Neuronal stem cell (in vitro differentiated cells): Measurements from ENCODE around the gene SPEF2.

Source experiments
- DNase-seq: peaks from one replicate; pipeline ENCODE4 v3.0.0-alpha.2; 2013; ENCODE audit warnings: low spot score
- H2AFZ ChIP-seq: one replicate; pipeline ENCODE4 v1.6.1; 2013; ENCODE audit warnings: mild to moderate bottlenecking, low read length, inconsistent platforms
- H2AK5ac ChIP-seq: 2 replicates; pipeline ENCODE4 v1.6.1; 2013; ENCODE audit warnings: low read depth, mild to moderate bottlenecking, inconsistent platforms, low read length, moderate library complexity, mixed read lengths
- H2BK120ac ChIP-seq: 2 replicates; pipeline ENCODE4 v1.6.1; 2013; ENCODE audit warnings: low read depth, mild to moderate bottlenecking, inconsistent platforms, low read length, moderate library complexity, mixed read lengths
- H2BK12ac ChIP-seq: one replicate; pipeline ENCODE4 v1.6.1; 2013; ENCODE audit warnings: low read length, inconsistent platforms
- H2BK15ac ChIP-seq: 2 replicates; pipeline ENCODE4 v1.6.1; 2013; ENCODE audit warnings: mild to moderate bottlenecking, low read length, inconsistent platforms, mixed read lengths
- H2BK5ac ChIP-seq: one replicate; pipeline ENCODE4 v1.6.1; 2013; ENCODE audit warnings: inconsistent platforms, mild to moderate bottlenecking, low read length, moderate library complexity
- H3K14ac ChIP-seq: one replicate; pipeline ENCODE4 v1.6.1; 2013; ENCODE audit warnings: low read length, inconsistent platforms
- H3K18ac ChIP-seq: 2 replicates; pipeline ENCODE4 v1.6.1; 2013; ENCODE audit warnings: low read length, inconsistent platforms
- H3K23ac ChIP-seq: 2 replicates; pipeline ENCODE4 v1.6.1; 2013; ENCODE audit warnings: low read depth, mild to moderate bottlenecking, mixed read lengths, low read length, inconsistent platforms; ENCODE audit not compliant: poor library complexity
- H3K27ac ChIP-seq: replicated peaks from 3 replicates; pipeline ENCODE4 v1.5.1; 2013; ENCODE audit warnings: low read length, inconsistent platforms
- H3K27me3 ChIP-seq, 3 experiments: 2 replicates each; pipeline ENCODE4 v1.6.1; 2013; ENCODE audit warnings: low read length in 3 of 3, mild to moderate bottlenecking in 2 of 3, inconsistent platforms in 1 of 3, low read depth in 1 of 3, mixed read lengths in 1 of 3, moderate library complexity in 1 of 3; ENCODE audit not compliant: control insufficient read depth in 3 of 3, insufficient read depth in 3 of 3
- H3K36me3 ChIP-seq, 2 donors: replicated peaks in 1 of 2; 2 replicates each; pipeline ENCODE4 v1.6.1; 2013; ENCODE audit warnings: low read length in 2 of 2; ENCODE audit not compliant: control insufficient read depth in 2 of 2, insufficient read depth in 2 of 2
- H3K4ac ChIP-seq: 2 replicates; pipeline ENCODE4 v1.6.1; 2013; ENCODE audit warnings: inconsistent platforms, mild to moderate bottlenecking, low read length, moderate library complexity
- H3K4me1 ChIP-seq, 2 donors: 1 replicate in 1 of 2; 2 replicates in 1 of 2; pipeline ENCODE4 v1.6.1; 2013; ENCODE audit warnings: low read length in 2 of 2, low read depth in 1 of 2; ENCODE audit not compliant: control insufficient read depth in 2 of 2, insufficient read depth in 1 of 2
- H3K4me2 ChIP-seq: one replicate; pipeline ENCODE4 v1.6.1; 2013; ENCODE audit warnings: mild to moderate bottlenecking, low read length, inconsistent platforms; ENCODE audit not compliant: insufficient read depth, poor library complexity, severe bottlenecking
- H3K4me3 ChIP-seq, 2 donors: 2 replicates each; pipeline ENCODE4 v1.5.1; 2013; ENCODE audit warnings: low read length in 2 of 2, mild to moderate bottlenecking in 2 of 2, inconsistent platforms in 1 of 2, moderate library complexity in 1 of 2
- H3K79me1 ChIP-seq: one replicate; pipeline ENCODE4 v1.6.1; 2013; ENCODE audit warnings: low read depth, mild to moderate bottlenecking, inconsistent platforms, low read length, moderate library complexity
- H3K9ac ChIP-seq: one replicate; pipeline ENCODE4 v1.6.1; 2013; ENCODE audit warnings: mild to moderate bottlenecking, low read depth, low read length, inconsistent platforms; ENCODE audit not compliant: poor library complexity
- H3K9me3 ChIP-seq, 2 donors: replicated peaks in 1 of 2; 2 replicates each; pipeline versions ENCODE3 to v1.6.1; 2013; ENCODE audit warnings: low read length in 2 of 2, mild to moderate bottlenecking in 2 of 2, inconsistent platforms in 1 of 2, low read depth in 1 of 2, mixed read lengths in 1 of 2, moderate library complexity in 1 of 2; ENCODE audit not compliant: control insufficient read depth in 2 of 2, insufficient read depth in 1 of 2
- H4K8ac ChIP-seq: one replicate; pipeline ENCODE4 v1.6.1; 2013; ENCODE audit warnings: low read depth, mild to moderate bottlenecking, inconsistent platforms, low read length, moderate library complexity
- H4K91ac ChIP-seq: one replicate; pipeline ENCODE4 v1.6.1; 2013; ENCODE audit warnings: low read length, low read depth, mild to moderate bottlenecking, inconsistent platforms; ENCODE audit not compliant: poor library complexity
- WGBS, 2 donors: extraction: QIAGEN DNeasy Blood & Tissue Kit; methylation state at CpG; one replicate each; pipeline ENCODE4 v1.1.7; 2013; ENCODE audit warnings: missing lambda C conversion rate in 2 of 2, mixed read lengths in 1 of 2; ENCODE audit not compliant: insufficient read length in 2 of 2, insufficient replicate concordance in 1 of 2; ENCODE audit errors: extremely low coverage in 2 of 2; 5-methylcytosine and 5-hydroxymethylcytosine counted together

SPEF2 gene

DNA sequence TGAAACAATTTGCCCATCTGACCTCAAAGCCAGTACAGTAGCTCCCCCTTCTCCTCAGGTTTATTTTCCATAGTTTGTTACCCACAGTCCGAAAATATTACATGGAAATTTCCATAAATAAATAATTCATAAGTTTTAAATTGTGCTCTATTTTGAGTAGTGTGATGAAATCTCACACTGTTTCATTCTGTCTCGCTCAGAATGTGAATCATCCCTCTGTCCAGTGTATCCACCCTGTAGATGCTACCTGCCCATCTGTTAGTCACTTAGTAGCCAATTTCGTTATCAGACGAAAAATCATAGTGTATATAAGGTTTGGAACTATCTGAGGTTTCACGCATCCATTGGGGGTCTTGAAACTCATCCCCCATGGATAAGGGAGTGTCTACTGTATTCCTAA, 138.3 kb downstream of the SPEF2 start:
- no peak overlapping the region for H3K4me2 ChIP-seq
- H2AK5ac ChIP-seq: no peak overlapping the region
- peaks cover 0 to 4% (median 0%) of the 10 kb centered on the region in 3 experiments for H3K27me3 ChIP-seq
- H3K18ac ChIP-seq: no peak overlapping the region
- WGBS, 2 donors: no CpG with 5 or more reads among the region's 5 CpGs
- no peaks in the 10 kb centered on the region for H3K9me3 ChIP-seq
- H2BK12ac ChIP-seq: no peak overlapping the region
- H2BK5ac ChIP-seq: no peak overlapping the region
- H3K4ac ChIP-seq: no peak overlapping the region
- H4K91ac ChIP-seq: no peak overlapping the region
- no peak overlapping the region for H3K23ac ChIP-seq
- no peaks in the 10 kb centered on the region for H3K36me3 ChIP-seq
- H3K27ac ChIP-seq: no peak overlapping the region
- peaks cover 2 to 8% of the 10 kb centered on the region in 2 donors for H3K4me1 ChIP-seq
- no peak overlapping the region for H3K14ac ChIP-seq
- H4K8ac ChIP-seq: no peak overlapping the region
- no peak overlapping the region for H2BK15ac ChIP-seq
- H2BK120ac ChIP-seq: no peak overlapping the region
- DNase-seq: no peak
- H2AFZ ChIP-seq: no peak overlapping the region
- no peaks in the 10 kb centered on the region for H3K79me1 ChIP-seq
- no peak overlapping the region for H3K4me3 ChIP-seq
- no peak overlapping the region for H3K9ac ChIP-seq

DNA sequence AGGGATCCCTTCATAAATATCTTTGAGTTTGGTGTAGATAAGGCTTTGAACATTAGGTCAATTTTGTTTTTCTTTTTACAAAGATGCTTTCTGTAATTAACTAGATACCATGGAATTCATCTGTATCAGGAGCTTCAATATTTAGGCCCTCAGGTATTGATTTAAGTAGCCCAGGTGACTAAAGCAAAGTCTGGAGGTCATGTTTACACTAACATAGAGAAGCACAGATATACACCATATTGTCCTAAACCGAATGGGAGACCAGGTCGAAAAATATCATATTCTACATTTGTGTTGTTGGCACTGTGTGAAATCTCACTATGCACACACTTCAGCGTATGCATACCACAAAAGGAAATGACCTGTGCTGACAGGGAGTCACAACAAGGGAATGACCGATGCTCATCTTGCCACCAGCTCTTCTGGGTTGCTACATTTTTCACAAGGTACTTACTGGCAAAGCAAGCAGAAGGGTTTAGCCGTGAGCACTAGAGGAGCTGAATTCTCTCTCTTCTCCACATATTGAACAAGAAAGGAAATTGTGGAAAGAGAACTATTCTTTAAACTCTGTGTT, 140.6 kb downstream of the SPEF2 start:
- H3K4me1 ChIP-seq: peaks cover 2 to 8% of the 10 kb centered on the region in 2 donors
- no peak overlapping the region for H3K18ac ChIP-seq
- H3K27ac ChIP-seq: no peak overlapping the region
- no peak overlapping the region for H2BK5ac ChIP-seq
- H3K4ac ChIP-seq: no peak overlapping the region
- H2AFZ ChIP-seq: no peak overlapping the region
- H3K4me3 ChIP-seq: no peak overlapping the region
- no peak overlapping the region for H2BK15ac ChIP-seq
- H3K36me3 ChIP-seq: no peaks in the 10 kb centered on the region
- no peak overlapping the region for H3K4me2 ChIP-seq
- no peak overlapping the region for H2BK120ac ChIP-seq
- no peak for DNase-seq
- no peak overlapping the region for H2BK12ac ChIP-seq
- no peak overlapping the region for H3K9ac ChIP-seq
- H3K9me3 ChIP-seq: no peaks in the 10 kb centered on the region
- peaks cover 0 to 4% (median 0%) of the 10 kb centered on the region in 3 experiments for H3K27me3 ChIP-seq
- no peak overlapping the region for H2AK5ac ChIP-seq
- no peaks in the 10 kb centered on the region for H3K79me1 ChIP-seq
- no CpG with 5 or more reads among the region's 5 CpGs for WGBS, 2 donors
- H3K14ac ChIP-seq: no peak overlapping the region
- H3K23ac ChIP-seq: no peak overlapping the region
- H4K8ac ChIP-seq: no peak overlapping the region
- H4K91ac ChIP-seq: no peak overlapping the region

DNA sequence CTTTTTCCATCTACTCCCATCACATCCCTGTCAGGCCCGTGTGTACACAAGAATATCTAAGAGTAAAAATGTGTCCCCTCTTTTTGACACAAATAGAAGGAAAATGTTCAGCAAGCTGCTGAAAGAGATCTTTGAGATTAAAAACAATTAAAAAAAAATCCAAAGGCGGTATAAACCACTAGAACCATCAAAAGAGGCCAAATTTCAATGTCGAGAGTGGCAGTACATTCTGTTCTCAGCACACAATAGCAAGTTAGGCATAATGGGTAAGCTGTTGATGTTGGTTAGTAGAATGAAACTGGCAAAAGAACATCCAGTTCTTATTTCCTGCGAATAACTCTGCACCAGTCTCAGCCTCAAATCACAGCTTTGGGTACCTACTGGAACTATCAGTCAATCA, 143.9 kb downstream of the SPEF2 start:
- no peak overlapping the region for H2BK5ac ChIP-seq
- no peak overlapping the region for H4K91ac ChIP-seq
- no peak overlapping the region for H3K9ac ChIP-seq
- H4K8ac ChIP-seq: no peak overlapping the region
- no peaks in the 10 kb centered on the region for H3K36me3 ChIP-seq
- H3K14ac ChIP-seq: no peak overlapping the region
- H2AFZ ChIP-seq: no peak overlapping the region
- H3K79me1 ChIP-seq: no peaks in the 10 kb centered on the region
- no peak overlapping the region for H2BK120ac ChIP-seq
- no peak overlapping the region for H3K18ac ChIP-seq
- H2AK5ac ChIP-seq: no peak overlapping the region
- DNase-seq: no peak
- no CpG with 5 or more reads among the region's 4 CpGs for WGBS, 2 donors
- H2BK15ac ChIP-seq: no peak overlapping the region
- H3K9me3 ChIP-seq: no peaks in the 10 kb centered on the region
- H3K4me1 ChIP-seq: no peaks in the 10 kb centered on the region
- H3K4ac ChIP-seq: no peak overlapping the region
- H3K27ac ChIP-seq: no peak overlapping the region
- H2BK12ac ChIP-seq: no peak overlapping the region
- H3K4me2 ChIP-seq: no peak overlapping the region
- H3K27me3 ChIP-seq: peaks cover 0 to 4% (median 0%) of the 10 kb centered on the region in 3 experiments
- H3K4me3 ChIP-seq: no peak overlapping the region
- H3K23ac ChIP-seq: no peak overlapping the region

DNA sequence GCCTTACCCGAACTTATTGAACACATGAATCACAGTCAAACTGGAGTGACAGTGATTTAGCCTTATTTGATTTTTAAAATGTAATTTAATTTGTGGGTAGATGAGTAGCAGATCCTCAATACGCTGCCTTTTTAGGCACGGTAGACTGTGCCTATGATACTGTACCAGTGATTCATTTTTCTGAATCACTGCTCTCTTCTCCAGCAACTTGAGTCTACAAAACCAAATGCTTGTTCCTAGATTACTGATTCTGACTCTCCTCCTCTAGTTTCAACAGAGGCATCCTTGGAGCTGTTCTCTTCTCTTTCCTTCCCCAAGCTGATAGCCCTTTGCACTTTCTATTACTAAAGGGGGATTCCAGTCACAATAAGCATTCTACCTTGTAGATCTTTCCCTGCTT, 144.7 kb downstream of the SPEF2 start:
- Histone ChIP-seq H3K4me1 (no peaks in the 10 kb centered on the region), H3K4me2 (no peak overlapping the region), H3K4ac (no peak overlapping the region), H2AFZ (no peak overlapping the region), H3K9me3 (no peaks in the 10 kb centered on the region), H3K79me1 (no peaks in the 10 kb centered on the region), H3K36me3 (no peaks in the 10 kb centered on the region), H2BK5ac (no peak overlapping the region), H3K27me3 (peaks cover 0 to 4% (median 0%) of the 10 kb centered on the region in 3 experiments), H2BK12ac (no peak overlapping the region), H3K27ac (no peak overlapping the region), H4K8ac (no peak overlapping the region), H3K9ac (no peak overlapping the region), H3K4me3 (no peak overlapping the region), H3K14ac (no peak overlapping the region), H4K91ac (no peak overlapping the region), H2AK5ac (no peak overlapping the region), H3K23ac (no peak overlapping the region), H2BK15ac (no peak overlapping the region), H2BK120ac (no peak overlapping the region), H3K18ac (no peak overlapping the region)
- no CpG with 5 or more reads among the region's 3 CpGs for WGBS, 2 donors
- no peak for DNase-seq
